K562 (cell line): Measurements from ENCODE around the gene TLE3.

ENCODE experiments used
- MTA3 ChIP-seq: fragments of 450-650 bp; formaldehyde crosslinking; IDR thresholded peaks from 2 replicates; pipeline ENCODE4 v1.6.1; 2017; ENCODE audit warnings: mild to moderate bottlenecking, borderline replicate concordance
- PREB ChIP-seq: sonication (generic); formaldehyde crosslinking; IDR thresholded peaks from 2 replicates; pipeline ENCODE4 v1.8.1; 2023; ENCODE audit warnings: mild to moderate bottlenecking, missing genetic modification reagents
- RAD21 ChIP-seq, 2 experiments: fragments of 250-450 bp in 1 of 2; fragments of 450-650 bp in 1 of 2; sonication (Bioruptor Pico) in 1 of 2; formaldehyde crosslinking in 1 of 2; IDR thresholded peaks in 1 of 2; conservative IDR thresholded peaks in 1 of 2; 2 replicates each; pipeline versions ENCODE4 v1.4.0 to v1.8.0; 2020 to 2022; ENCODE audit warnings: mild to moderate bottlenecking in 2 of 2, moderate library complexity in 1 of 2
- SAFB ChIP-seq: fragments of 200-400 bp; formaldehyde crosslinking; IDR thresholded peaks from 2 replicates; pipeline ENCODE4 v1.6.1; 2017; ENCODE audit warnings: low read depth, low read length, borderline replicate concordance
- ZNF280B ChIP-seq: fragments of 250-450 bp; sonication (Bioruptor Pico); IDR thresholded peaks from 2 replicates; pipeline ENCODE4 v1.5.1; 2021; ENCODE audit warnings: mild to moderate bottlenecking

- TF ChIP-seq PREB (CRISPR knock-in tag) = no peak
- no peak for TF ChIP-seq RAD21 (CRISPR knock-in tag; conservative IDR thresholded peaks at IDR 0.05 in 1 of 2, IDR thresholded peaks at IDR 0.05 in 1 of 2)
- TF ChIP-seq SAFB = no peak
- TF ChIP-seq ZNF280B = no peak
- TF ChIP-seq MTA3 = no peak
Observed at GRCh38 chr15:70127288-70127746, 29.6 kb upstream of the TLE3 start.
